NCI-H510A (cell line): ENCODE measurements around the gene PUS1.

ENCODE experiments used
- DNase-seq: peaks from one replicate; lab custom pipeline; 2025; lab: John Stamatoyannopoulos, UW

Gene PUS1

GRCh38 chr12:131915823-131916222 is 13.3 kb upstream of the PUS1 start:
- DNase-seq, result no peak

GRCh38 chr12:131916306-131917138 is 12.6 kb upstream of the PUS1 start:
- DNase-seq, result no peak

- no peak for DNase-seq
Measured at GRCh38 chr12:131917139-131917710, 11.9 kb upstream of the PUS1 start.

- DNase-seq, result no peak
Measured at GRCh38 chr12:131917711-131918306, 11.3 kb upstream of the PUS1 start.

- no peak for DNase-seq
Measured at GRCh38 chr12:131918311-131919050, 10.6 kb upstream of the PUS1 start.

GRCh38 chr12:131919051-131919347 is 10.1 kb upstream of the PUS1 start:
- no peak for DNase-seq

- no peak for DNase-seq
Measured at GRCh38 chr12:131919366-131920156, 9.5 kb upstream of the PUS1 start.

GRCh38 chr12:131920157-131920508 is 8.9 kb upstream of the PUS1 start:
- no peak for DNase-seq

GRCh38 chr12:131920902-131921840 is 7.9 kb upstream of the PUS1 start:
- DNase-seq, result no peak

GRCh38 chr12:131921866-131922769 is 7.0 kb upstream of the PUS1 start:
- no peak for DNase-seq

GRCh38 chr12:131922772-131923171 is 6.3 kb upstream of the PUS1 start:
- no peak for DNase-seq

- no peak for DNase-seq
Measured at GRCh38 chr12:131923260-131923659, 5.8 kb upstream of the PUS1 start.

GRCh38 chr12:131927110-131928079 is 1.7 kb upstream of the PUS1 start:
- no peak for DNase-seq

GRCh38 chr12:131928080-131928710 is 881 bp upstream of the PUS1 start:
- no peak for DNase-seq

GRCh38 chr12:131929581-131930456 is 743 bp downstream of the PUS1 start:
- peak; percentile 56 for DNase-seq

- DNase-seq, result no peak
Measured at GRCh38 chr12:131930510-131930909, 1.4 kb downstream of the PUS1 start.

- DNase-seq, result no peak
Measured at GRCh38 chr12:131933387-131933786, 4.3 kb downstream of the PUS1 start.
